ENCODE measurements around the gene LLGL2.

LLGL2 gene

GRCh38 chr17:75523647-75524046 lies 1.9 kb upstream of the LLGL2 start:
- no peak for DNase-seq

GRCh38 chr17:75524269-75524969 lies 1.1 kb upstream of the LLGL2 start:
- DNase-seq, result no peak

GRCh38 chr17:75525806-75526554 lies 483 bp downstream of the LLGL2 start:
- DNase-seq, result no peak

GRCh38 chr17:75526555-75527270 lies 1.2 kb downstream of the LLGL2 start:
- DNase-seq, result no peak

GRCh38 chr17:75530837-75531720 lies 5.6 kb downstream of the LLGL2 start:
- DNase-seq, result no peak

- no peak for DNase-seq
Observed at GRCh38 chr17:75531721-75532072, 6.2 kb downstream of the LLGL2 start.

- peak; percentile 87 for DNase-seq
Observed at GRCh38 chr17:75535119-75535537, 9.6 kb downstream of the LLGL2 start.

GRCh38 chr17:75535871-75536270 lies 10.4 kb downstream of the LLGL2 start:
- no peak for DNase-seq

- DNase-seq, result no peak
Observed at GRCh38 chr17:75536366-75536765, 10.9 kb downstream of the LLGL2 start.

GRCh38 chr17:75539967-75540729 lies 14.7 kb downstream of the LLGL2 start:
- DNase-seq, result no peak

- no peak for DNase-seq
Observed at GRCh38 chr17:75540923-75541503, 15.5 kb downstream of the LLGL2 start.

- DNase-seq, result no peak
Observed at GRCh38 chr17:75542229-75542628, 16.7 kb downstream of the LLGL2 start.

GRCh38 chr17:75542728-75543336 lies 17.3 kb downstream of the LLGL2 start:
- DNase-seq, result no peak

- no peak for DNase-seq
Observed at GRCh38 chr17:75544250-75544649, 18.8 kb downstream of the LLGL2 start.

GRCh38 chr17:75546181-75546580 lies 20.7 kb downstream of the LLGL2 start:
- no peak for DNase-seq

- no peak for DNase-seq
Observed at GRCh38 chr17:75547091-75547490, 21.6 kb downstream of the LLGL2 start.

GRCh38 chr17:75548813-75549212 lies 23.3 kb downstream of the LLGL2 start:
- DNase-seq, result no peak

- no peak for DNase-seq
Observed at GRCh38 chr17:75549246-75550138, 24.0 kb downstream of the LLGL2 start.

- DNase-seq, result no peak
Observed at GRCh38 chr17:75550139-75550465, 24.6 kb downstream of the LLGL2 start.

- DNase-seq, result no peak
Observed at GRCh38 chr17:75551266-75551665, 25.8 kb downstream of the LLGL2 start.

Data from hematopoietic multipotent progenitor cell treated with erythropoietin and hydrocortisone succinate and interleukin-3 and kit ligand, for 8 days (in vitro differentiated cells).